Measurements from ENCODE around the gene TAF5. TPM values are rescaled to one million over a fixed set of nuclear protein-coding genes. Genes with fewer than 3 reads are reported as not detected.

TAF5 gene
- total RNA-seq, 4 donors from 2014 or later = 4.0 to 6.7 (median 4.3) TPM

DNA sequence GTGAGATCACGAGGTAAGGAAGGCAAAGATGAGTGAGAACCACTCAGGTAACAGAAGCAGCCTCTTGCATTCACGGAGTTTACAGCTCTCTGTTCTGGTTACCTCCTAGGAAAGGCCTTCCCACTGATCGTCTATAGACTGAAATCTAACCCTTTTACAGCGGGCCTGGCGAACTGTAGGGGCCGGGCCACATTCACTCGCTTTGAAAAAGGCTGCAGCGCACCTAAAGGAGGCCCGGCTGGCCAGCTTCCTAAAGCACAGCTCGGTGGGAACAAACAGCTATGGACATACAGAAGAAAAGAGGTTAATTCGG, 27.9 kb downstream of the TAF5 start:
- WGBS, 2 donors (ENCODE audit: low coverage in 1 of 2) = 0 to 6% methylated on average over 1 to 4 of the region's 11 CpGs
- H3K4me1 ChIP-seq = peaks cover 15 to 51% (median 18%) of the 10 kb centered on the region in 3 donors
- H3K27ac ChIP-seq = peak overlapping the region; percentile 56 to 92 (median 92)
- no peaks in the 10 kb centered on the region for H3K27me3 ChIP-seq
- no peak for ATAC-seq
- TF ChIP-seq, protein P1, sequence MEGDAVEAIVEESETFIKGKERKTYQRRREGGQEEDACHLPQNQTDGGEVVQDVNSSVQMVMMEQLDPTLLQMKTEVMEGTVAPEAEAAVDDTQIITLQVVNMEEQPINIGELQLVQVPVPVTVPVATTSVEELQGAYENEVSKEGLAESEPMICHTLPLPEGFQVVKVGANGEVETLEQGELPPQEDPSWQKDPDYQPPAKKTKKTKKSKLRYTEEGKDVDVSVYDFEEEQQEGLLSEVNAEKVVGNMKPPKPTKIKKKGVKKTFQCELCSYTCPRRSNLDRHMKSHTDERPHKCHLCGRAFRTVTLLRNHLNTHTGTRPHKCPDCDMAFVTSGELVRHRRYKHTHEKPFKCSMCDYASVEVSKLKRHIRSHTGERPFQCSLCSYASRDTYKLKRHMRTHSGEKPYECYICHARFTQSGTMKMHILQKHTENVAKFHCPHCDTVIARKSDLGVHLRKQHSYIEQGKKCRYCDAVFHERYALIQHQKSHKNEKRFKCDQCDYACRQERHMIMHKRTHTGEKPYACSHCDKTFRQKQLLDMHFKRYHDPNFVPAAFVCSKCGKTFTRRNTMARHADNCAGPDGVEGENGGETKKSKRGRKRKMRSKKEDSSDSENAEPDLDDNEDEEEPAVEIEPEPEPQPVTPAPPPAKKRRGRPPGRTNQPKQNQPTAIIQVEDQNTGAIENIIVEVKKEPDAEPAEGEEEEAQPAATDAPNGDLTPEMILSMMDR (IDR thresholded peaks at IDR 0.05) = no peak
- TF ChIP-seq POLR2A (IDR thresholded peaks at IDR 0.05) (no peak), POLR2AphosphoS5 (IDR thresholded peaks at IDR 0.05) (no peak), EP300 (IDR thresholded peaks at IDR 0.05) (no peak)
- peaks cover 0 to 44% of the 10 kb centered on the region in 2 donors for H3K36me3 ChIP-seq
- peak overlapping the region; percentile 70 to 91 for H3K4me3 ChIP-seq
- H3K9me3 ChIP-seq = no peaks in the 10 kb centered on the region

DNA sequence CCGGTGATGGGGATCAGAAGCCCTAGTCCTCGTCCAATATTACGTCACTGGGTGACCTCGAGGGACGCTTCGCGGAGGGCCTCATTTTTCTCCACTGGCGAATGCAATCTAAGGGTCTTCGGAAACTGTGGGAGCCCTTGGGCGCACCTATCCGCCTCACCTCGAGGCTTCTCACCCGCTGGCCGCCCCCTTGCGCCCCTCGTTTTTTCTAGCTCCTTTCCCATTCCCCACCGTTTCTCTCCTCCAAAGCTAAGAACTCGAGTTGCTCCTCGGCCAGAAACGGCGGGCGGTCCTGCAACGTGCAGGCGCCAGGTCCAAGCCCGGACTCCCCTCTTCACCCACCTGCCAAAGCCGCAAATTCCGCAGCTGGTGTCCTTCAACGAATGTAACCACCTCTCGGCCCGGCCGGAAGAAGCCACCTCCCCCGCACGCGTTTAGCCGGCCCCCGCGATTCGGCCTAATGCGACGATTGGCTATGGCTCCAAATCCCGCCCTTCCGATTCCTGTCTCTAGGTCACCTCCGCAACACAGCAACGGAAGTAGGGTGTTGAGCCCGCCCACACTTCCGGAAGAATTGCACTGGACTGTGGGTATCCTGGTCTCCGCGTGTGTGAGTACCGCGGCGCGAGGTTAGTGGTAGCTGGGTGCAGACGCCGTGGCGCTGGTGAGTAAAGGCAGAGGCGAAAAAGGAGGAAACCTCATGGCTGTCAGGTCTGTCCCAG, 28.5 kb downstream of the TAF5 start, which contains the start of the genes ATP5MK and PDCD11:
TSS of gene ATP5MK (minus strand) at position 409 of the 722 bp plus-strand sequence. CDS start 4,018 bp downstream, outside the sequence.
TSS of gene PDCD11 (plus strand) at position 560 of the 722 bp plus-strand sequence. CDS start 1,801 bp downstream, outside the sequence.
- Histone ChIP-seq H3K27ac (peak within 1 kb of the TSS; percentile 56 to 92 (median 92)), H3K36me3 (peaks cover 0 to 44% of the 10 kb centered on the region in 2 donors), H3K9me3 (no peaks in the 10 kb centered on the region), H3K4me3 (peak within 1 kb of the TSS; percentile 70 to 91), H3K27me3 (no peaks in the 10 kb centered on the region), H3K4me1 (peaks cover 15 to 51% (median 18%) of the 10 kb centered on the region in 3 donors)
- peak; percentile 100 for ATAC-seq
- 0 to 1% methylated on average over 14 to 15 of the region's 56 CpGs for WGBS, 2 donors (ENCODE audit: low coverage in 1 of 2)
- TF ChIP-seq EP300 (IDR thresholded peaks at IDR 0.05) (no peak), POLR2A (IDR thresholded peaks at IDR 0.05) (peak; percentile 41 to 46), POLR2AphosphoS5 (IDR thresholded peaks at IDR 0.05) (peak; percentile 78)
- TF ChIP-seq, protein P1 (IDR thresholded peaks at IDR 0.05) = peak in 2 of 4 experiments; percentile 9 to 27

DNA sequence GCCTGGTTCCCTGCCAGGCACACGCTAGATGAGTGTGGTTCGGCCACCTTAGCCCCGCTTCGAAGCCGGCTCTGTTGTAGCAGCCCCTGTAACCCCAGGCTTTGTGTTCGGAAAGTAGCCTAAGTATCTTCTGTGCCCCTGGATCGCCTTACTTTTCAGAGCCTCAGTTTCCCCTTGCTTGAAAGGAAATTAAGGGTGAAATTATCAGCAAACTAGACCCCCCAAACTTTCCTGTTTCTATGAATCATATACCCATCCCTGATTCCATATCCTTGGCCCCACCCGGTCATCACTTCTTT, 29.0 kb downstream of the TAF5 start:
- Histone ChIP-seq H3K4me1 (peaks cover 15 to 51% (median 18%) of the 10 kb centered on the region in 3 donors), H3K9me3 (no peaks in the 10 kb centered on the region), H3K27me3 (no peaks in the 10 kb centered on the region), H3K27ac (peak overlapping the region; percentile 34 to 92 (median 92)), H3K36me3 (peaks cover 0 to 44% of the 10 kb centered on the region in 2 donors), H3K4me3 (peak overlapping the region; percentile 70 to 91)
- WGBS, 2 donors (ENCODE audit: low coverage in 1 of 2) = 0% methylated on average over 3 to 5 of the region's 8 CpGs
- ATAC-seq = no peak
- TF ChIP-seq POLR2AphosphoS5 (IDR thresholded peaks at IDR 0.05) (no peak), EP300 (IDR thresholded peaks at IDR 0.05) (no peak), POLR2A (IDR thresholded peaks at IDR 0.05) (no peak)
- TF ChIP-seq, protein P1 (IDR thresholded peaks at IDR 0.05) = no peak

DNA sequence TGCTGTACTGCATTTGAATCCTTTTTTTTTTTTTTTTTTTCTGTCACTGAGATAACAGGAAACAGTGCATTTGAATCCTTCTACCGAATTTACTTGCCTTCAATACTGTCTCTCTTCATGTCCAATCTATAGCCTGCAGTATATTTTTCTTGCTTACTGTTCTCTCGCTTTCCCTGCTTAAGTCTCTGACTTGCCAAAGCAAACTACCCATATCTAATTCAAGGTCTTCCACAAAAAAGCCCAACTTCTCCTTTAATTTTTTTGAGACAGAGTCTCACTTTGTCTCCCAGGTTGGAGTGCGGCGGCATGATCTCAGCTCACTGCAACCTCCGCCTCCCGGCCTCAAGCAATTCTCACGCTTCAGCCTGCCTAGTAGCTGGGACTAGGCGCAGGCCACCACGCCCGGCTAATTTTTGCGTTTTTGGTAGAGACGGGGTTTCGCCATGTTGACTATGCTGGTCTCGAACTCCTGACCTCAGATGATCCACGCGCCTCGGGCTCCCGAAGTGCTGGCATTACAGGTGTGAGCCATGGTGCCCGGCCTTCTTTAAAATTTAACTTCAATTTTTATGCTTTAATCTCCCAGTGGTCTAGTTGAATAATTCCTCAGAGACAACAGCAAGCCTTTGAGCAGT, 29.5 kb downstream of the TAF5 start:
- WGBS, 2 donors (ENCODE audit: low coverage in 1 of 2) = 54 to 60% methylated on average over 12 to 19 of the region's 19 CpGs
- peak overlapping the region in 2 of 4 donors; percentile 92 for H3K27ac ChIP-seq
- ATAC-seq = no peak
- H3K9me3 ChIP-seq = no peaks in the 10 kb centered on the region
- TF ChIP-seq POLR2A (IDR thresholded peaks at IDR 0.05) = no peak
- TF ChIP-seq, protein P1 (IDR thresholded peaks at IDR 0.05) = no peak
- TF ChIP-seq POLR2AphosphoS5 (IDR thresholded peaks at IDR 0.05) = no peak
- TF ChIP-seq EP300 (IDR thresholded peaks at IDR 0.05) = no peak
- peaks cover 0 to 45% of the 10 kb centered on the region in 2 donors for H3K36me3 ChIP-seq
- H3K4me3 ChIP-seq = peak overlapping the region; percentile 70 to 91
- no peaks in the 10 kb centered on the region for H3K27me3 ChIP-seq
- H3K4me1 ChIP-seq = peaks cover 15 to 50% (median 18%) of the 10 kb centered on the region in 3 donors

Data from gastroesophageal sphincter (tissue), 4 donors.